Measurements from ENCODE around the gene GPR55. TPM values are rescaled to one million over a fixed set of nuclear protein-coding genes. Genes with fewer than 3 reads are reported as not detected.

GPR55 gene
- total RNA-seq, 1 donor from 2014 or later, result not detected

DNA sequence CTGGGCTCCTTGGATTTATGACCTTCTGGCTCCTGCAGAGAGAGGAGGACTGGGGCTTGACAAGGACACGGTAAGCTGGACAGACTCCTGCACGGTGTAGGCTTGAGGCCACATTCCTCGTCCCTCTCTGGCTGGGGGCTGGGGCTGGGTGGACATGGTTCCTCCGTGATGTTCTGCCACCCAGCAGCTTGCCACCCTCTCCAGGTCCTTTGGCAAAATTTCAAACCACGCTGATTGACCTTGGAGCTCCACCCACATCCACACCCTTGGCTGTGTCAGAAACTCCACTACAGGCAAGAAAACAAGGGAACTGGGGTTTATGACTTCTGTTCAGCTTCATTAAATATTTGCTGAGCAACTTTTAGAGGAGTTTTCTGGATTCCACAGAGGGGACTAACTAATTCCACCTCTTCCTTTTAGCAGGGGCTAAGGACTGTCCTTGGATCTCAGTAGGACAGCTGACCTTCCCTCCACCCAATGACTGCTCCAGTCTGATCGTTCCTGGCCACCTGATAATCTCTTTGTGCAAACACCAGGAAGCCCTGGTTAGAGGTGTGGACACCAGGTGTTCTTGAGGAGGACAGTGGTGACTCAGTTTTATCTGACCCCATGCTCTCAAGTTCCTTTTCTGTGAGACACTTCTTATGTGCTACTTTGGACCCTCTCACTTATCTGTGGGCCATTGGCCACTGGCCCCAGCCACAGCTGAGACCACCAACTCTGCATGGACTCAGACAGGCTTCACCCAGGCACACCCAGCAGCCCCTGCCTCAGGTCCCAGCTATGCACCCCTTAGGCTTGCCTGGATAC is 29.3 kb downstream of the GPR55 start:
- TF ChIP-seq, protein P1, sequence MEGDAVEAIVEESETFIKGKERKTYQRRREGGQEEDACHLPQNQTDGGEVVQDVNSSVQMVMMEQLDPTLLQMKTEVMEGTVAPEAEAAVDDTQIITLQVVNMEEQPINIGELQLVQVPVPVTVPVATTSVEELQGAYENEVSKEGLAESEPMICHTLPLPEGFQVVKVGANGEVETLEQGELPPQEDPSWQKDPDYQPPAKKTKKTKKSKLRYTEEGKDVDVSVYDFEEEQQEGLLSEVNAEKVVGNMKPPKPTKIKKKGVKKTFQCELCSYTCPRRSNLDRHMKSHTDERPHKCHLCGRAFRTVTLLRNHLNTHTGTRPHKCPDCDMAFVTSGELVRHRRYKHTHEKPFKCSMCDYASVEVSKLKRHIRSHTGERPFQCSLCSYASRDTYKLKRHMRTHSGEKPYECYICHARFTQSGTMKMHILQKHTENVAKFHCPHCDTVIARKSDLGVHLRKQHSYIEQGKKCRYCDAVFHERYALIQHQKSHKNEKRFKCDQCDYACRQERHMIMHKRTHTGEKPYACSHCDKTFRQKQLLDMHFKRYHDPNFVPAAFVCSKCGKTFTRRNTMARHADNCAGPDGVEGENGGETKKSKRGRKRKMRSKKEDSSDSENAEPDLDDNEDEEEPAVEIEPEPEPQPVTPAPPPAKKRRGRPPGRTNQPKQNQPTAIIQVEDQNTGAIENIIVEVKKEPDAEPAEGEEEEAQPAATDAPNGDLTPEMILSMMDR (conservative IDR thresholded peaks at IDR 0.05; ENCODE audit: low read depth, low read length), result no peak
- H3K4me3 ChIP-seq (ENCODE audit: low read depth, low read length), result no peak overlapping the region
- DNase-seq (ENCODE audit: low read depth), result no peak

DNA sequence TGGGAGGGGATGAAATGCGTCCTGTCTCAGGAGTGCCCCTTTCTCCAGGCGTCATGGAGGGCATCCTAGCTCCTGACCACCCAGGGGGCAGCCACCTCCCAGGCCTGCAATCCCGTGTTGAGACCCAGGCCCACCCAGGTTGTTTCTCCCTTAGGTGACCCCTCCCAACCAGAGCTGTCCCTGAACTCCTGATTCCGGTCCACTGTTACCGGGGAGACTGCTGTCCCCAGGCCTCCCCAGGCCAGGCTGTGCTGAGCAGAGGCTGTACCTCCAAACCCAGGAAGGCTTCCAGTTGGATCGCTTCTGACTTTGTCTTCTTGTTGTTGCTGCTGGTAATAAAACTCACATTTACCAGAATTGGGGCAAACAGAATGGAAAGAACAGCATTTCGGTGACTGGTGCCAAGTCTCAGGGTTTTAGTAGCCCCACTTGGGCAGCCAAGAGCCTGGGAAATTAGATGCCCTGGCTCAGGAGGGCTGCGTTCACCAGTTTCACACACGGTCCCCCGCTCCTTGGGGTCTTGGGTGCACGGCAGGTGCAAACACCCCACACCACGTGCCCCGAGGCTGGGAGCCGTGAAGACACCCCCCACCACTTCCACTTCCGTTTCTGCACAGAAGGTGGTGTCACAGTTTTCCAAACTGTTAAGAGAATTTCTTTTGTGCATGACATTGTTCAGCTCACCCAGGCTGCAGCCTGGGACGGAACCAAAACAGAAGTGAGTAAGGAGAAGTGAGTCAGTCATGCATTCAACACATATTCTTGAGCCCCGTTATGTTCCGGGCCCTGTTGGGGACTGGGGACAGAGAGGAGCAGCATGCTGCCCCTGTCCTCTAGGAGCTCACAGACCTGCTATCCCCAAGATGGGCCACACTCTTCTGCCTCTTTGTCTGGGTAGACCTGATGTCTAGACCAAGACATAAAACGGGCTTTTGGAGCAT is 30.9 kb downstream of the GPR55 start:
- DNase-seq (ENCODE audit: low read depth), result no peak
- TF ChIP-seq, protein P1 (conservative IDR thresholded peaks at IDR 0.05; ENCODE audit: low read depth, low read length), result no peak
- H3K4me3 ChIP-seq (ENCODE audit: low read depth, low read length), result no peak overlapping the region

DNA sequence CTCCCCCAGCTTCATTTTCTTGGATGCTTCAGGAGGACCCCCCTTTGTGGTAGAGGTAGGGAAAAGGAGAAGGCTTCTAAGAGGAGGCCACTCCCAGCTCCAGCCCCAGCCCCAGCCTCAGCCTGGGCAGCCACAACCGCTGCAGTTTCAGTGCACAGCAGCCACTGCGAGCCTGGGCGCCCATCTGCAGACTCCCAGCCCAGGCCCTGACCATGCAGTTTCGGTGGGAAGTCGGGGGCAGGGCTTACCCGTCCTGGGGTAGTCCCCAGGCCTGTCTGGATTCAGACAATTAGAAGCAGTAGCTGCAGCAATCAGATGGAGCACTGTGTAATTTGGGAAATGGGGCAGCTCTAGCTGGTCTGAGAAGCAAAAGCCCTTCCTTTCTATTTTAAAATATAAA is 31.7 kb downstream of the GPR55 start:
- no peak for DNase-seq (ENCODE audit: low read depth)
- H3K4me3 ChIP-seq (ENCODE audit: low read depth, low read length), result no peak overlapping the region
- TF ChIP-seq, protein P1 (conservative IDR thresholded peaks at IDR 0.05; ENCODE audit: low read depth, low read length), result no peak

DNA sequence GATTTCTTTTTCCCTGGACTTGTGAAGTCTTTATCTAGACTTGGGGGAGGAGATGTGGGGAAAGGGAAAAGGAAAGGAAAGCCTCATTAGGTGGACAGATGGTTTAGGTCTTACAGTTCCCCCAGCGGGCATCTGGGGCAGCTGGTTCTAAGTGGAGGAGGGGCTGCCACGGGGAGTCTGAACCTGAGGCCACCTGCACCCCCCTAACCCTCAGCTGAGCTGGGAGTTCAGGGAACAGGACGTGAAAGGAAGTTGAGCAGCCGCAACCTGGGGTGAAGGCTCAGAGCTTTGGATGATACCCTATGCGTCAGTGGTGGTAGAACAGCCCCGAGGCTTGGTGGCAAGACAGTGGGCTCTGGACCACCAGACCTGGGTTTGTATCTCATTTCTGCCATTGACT is 33.5 kb downstream of the GPR55 start:
- no peak overlapping the region for H3K4me3 ChIP-seq (ENCODE audit: low read depth, low read length)
- TF ChIP-seq, protein P1 (conservative IDR thresholded peaks at IDR 0.05; ENCODE audit: low read depth, low read length), result no peak
- DNase-seq (ENCODE audit: low read depth), result no peak

DNA sequence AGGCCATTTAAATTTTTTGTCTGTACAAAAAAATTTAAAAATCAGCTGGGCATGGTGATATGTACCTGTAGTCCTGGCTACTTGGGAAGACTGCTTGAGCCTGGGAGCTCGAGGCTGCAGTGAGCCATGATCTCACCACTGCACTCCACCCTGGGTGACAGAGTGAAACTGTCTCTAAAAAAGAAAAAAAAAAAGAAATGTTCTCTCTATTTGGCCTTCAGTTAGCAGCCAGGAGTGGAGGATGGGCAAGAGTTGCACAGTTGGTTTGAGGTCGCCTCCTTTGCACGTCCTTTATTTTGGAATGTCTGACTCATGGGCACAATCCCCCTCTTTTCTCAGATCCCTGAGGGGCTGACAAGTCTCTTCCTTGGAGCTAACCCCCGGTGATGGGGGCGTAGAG is 34.0 kb downstream of the GPR55 start:
- no peak for DNase-seq (ENCODE audit: low read depth)
- TF ChIP-seq, protein P1 (conservative IDR thresholded peaks at IDR 0.05; ENCODE audit: low read depth, low read length), result no peak
- H3K4me3 ChIP-seq (ENCODE audit: low read depth, low read length), result no peak overlapping the region

DNA sequence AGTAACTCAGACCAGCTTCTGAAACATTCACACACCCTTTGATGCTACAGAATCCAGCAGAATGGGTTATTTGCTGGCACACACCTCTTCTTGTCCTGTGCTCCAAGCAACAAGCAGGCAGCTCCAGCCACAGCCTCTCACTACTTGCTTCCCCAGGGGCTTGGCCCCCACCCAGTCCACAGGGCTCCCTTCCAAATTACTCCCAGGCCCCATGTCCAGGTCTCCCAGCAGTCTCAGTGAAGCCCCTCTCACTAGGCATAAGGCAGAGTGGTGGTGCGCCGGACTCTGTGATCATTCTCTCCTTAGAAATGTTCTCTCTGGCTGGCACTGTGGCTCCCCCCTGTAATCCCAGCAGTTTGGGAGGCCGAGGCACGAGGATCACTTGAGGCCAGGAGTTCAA is 34.4 kb downstream of the GPR55 start:
- TF ChIP-seq, protein P1 (conservative IDR thresholded peaks at IDR 0.05; ENCODE audit: low read depth, low read length), result no peak
- no peak for DNase-seq (ENCODE audit: low read depth)
- H3K4me3 ChIP-seq (ENCODE audit: low read depth, low read length), result no peak overlapping the region
